ENCODE measurements around the gene TRIOBP. TPM values are rescaled to one million over a fixed set of nuclear protein-coding genes. Genes with fewer than 3 reads are reported as not detected.

TRIOBP gene
- total and polyA plus RNA-seq, 2 of the 13 experiments (the other 11 are each of a cell fraction or from before 2014, with no cell fraction given), result 6.1 to 15.4 TPM

DNA sequence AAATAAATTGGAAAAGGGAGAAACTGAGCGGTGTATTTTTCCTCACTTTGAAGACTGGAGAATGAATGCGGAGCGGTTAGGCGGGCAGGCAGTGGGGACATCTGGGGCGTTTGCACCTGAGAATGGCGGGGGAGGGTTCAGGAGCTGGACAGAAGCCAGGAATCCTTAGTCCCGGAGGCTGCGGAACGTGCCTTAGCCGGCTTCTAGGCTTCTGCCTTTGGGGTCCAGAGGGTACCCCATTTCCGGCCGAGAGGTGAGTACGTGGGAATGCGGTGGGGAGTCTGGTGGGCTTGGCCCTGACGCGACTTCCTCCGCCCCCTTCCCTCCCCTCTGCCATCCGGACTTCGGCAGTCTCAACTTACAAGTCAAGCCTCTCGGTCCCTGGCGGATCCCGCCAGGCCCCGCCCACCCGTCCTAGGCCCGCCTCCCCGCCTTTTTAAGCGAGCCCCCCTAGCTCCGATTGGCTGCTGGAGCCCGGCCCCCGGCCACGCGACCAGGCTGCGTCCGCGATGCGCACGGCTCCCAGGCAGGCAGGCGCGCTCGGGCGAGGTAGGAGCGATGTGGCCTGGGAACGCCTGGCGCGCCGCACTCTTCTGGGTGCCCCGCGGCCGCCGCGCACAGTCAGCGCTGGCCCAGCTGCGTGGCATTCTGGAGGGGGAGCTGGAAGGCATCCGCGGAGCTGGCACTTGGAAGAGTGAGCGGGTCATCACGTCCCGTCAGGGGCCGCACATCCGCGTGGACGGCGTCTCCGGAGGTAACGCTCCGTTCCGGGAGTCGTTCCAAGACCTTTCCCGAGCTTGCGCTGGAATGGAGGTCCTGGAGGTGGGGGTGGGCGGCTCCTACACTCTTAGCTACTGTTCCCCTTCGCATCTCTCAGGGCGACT is 110.8 kb downstream of the TRIOBP start, which contains the start of gene GCAT:
Gene GCAT, plus strand, starts transcription at position 525 of the 884 bp plus-strand sequence. Its CDS starts 34 bp downstream, at position 559.
- peaks cover 25% of the 10 kb centered on the region for H3K79me2 ChIP-seq (ENCODE audit: insufficient read depth, low read length)
- H3K27me3 ChIP-seq (ENCODE audit: control insufficient read depth in 1 of 2, insufficient read depth in 2 of 2, low read length in 2 of 2), result no peaks in the 10 kb centered on the region; a peak in 1 of 5 replicates
- intact Hi-C loops (cut with micrococcal nuclease; ENCODE audit: unreplicated experiment), result loop anchor here (10.0 kb wide), 1 partner anchor 153 kb away; the partner anchor contains the start of gene PDXP
- no TSS peak for BruUV-seq (replicated peaks)
- H3K4me3 ChIP-seq (replicated peaks in 1 of 3; ENCODE audit: insufficient read depth in 1 of 3, low read depth in 2 of 3, low read length in 3 of 3), result peak within 1 kb of the TSS; percentile 78 to 95 (median 93)
- no peaks in the 10 kb centered on the region for H3K36me3 ChIP-seq (replicated peaks in 1 of 2; ENCODE audit: control insufficient read depth in 1 of 2, insufficient read depth in 2 of 2, low read length in 2 of 2)
- peak within 1 kb of the TSS; percentile 97 for H3K4me2 ChIP-seq (ENCODE audit: low read depth, low read length)
- in situ Hi-C loops (cut with HindIII; ENCODE audit: extremely low pct_ligation_motif_present, low pct_unique_long_range_greater_than_20kb), result no loop called here
- POLR2A ChIA-PET, result interaction anchor here (0.6 to 8.6 kb wide), 32 partner anchors 10 to 940 kb away, joined by 3 to 127 read pairs (median 6); partner anchors contain the start of genes ANKRD54, BAIAP2L2, C22orf23 and GALR3
- WGBS (ENCODE audit: low lambda C conversion rate), result 2% methylated on average over 22 of the region's 73 CpGs
- ATAC-seq (peak; percentile 79), DNase-seq (ENCODE audit: low spot score) (peak; percentile 91), FAIRE-seq (peak; percentile 64)
- H3K9me3 ChIP-seq (ENCODE audit: low read length), result no peaks in the 10 kb centered on the region
- H4K20me1 ChIP-seq (ENCODE audit: insufficient read depth, low read length), result peaks cover 42% of the 10 kb centered on the region; the same call in 1 of the 2 replicates
- H2AFZ ChIP-seq (ENCODE audit: low read length), result no peak within 1 kb of the TSS
- H3K4me1 ChIP-seq (ENCODE audit: insufficient read depth, low read length), result peaks cover 33% of the 10 kb centered on the region
- CTCF ChIA-PET (ENCODE audit: low intra/inter-chr PET ratio, low total read pairs), result no interaction called here
- peak within 1 kb of the TSS; percentile 88 for H3K9ac ChIP-seq (ENCODE audit: insufficient read depth, low read depth, low read length)
- peak within 1 kb of the TSS; percentile 77 for H3K27ac ChIP-seq (ENCODE audit: extremely low read length, insufficient read depth, low read length)
- TF ChIP-seq ZNF501 (CRISPR knock-in tag; IDR thresholded peaks at IDR 0.05) (peak; percentile 39; the same call in 1 of the 2 replicates), NFATC3 (CRISPR knock-in tag; IDR thresholded peaks at IDR 0.05) (no peak), RBM39 (IDR thresholded peaks at IDR 0.05; ENCODE audit: low read depth, low read length, poor library complexity, severe bottlenecking) (peak; percentile 65), GABPB1 (CRISPR knock-in tag; IDR thresholded peaks at IDR 0.05) (peak; percentile 83), CREM (IDR thresholded peaks at IDR 0.05) (peak; percentile 42; the same call in 1 of the 2 replicates), CREM (CRISPR knock-in tag; IDR thresholded peaks at IDR 0.05) (no peak), ZNF274 (CRISPR knock-in tag; IDR thresholded peaks at IDR 0.05) (no peak), ZNF446 (CRISPR knock-in tag; IDR thresholded peaks at IDR 0.05) (peak; percentile 17; the same call in 1 of the 2 replicates), ZNF761 (CRISPR knock-in tag; conservative IDR thresholded peaks at IDR 0.05) (0 out of 2 replicates have a peak, but pooled peaks have one; percentile 33), ZNF749 (CRISPR knock-in tag; IDR thresholded peaks at IDR 0.05; ENCODE audit: borderline replicate concordance) (0 out of 2 replicates have a peak, but pooled peaks have one; percentile 18), MBNL3 (CRISPR knock-in tag; conservative IDR thresholded peaks at IDR 0.05) (no peak), DPF2 (CRISPR knock-in tag; IDR thresholded peaks at IDR 0.05; ENCODE audit: borderline replicate concordance, low read depth) (no peak), DNMT1 (CRISPR knock-in tag; IDR thresholded peaks at IDR 0.05) (peak; percentile 47; the same call in 1 of the 2 replicates), ZSCAN20 (CRISPR knock-in tag; IDR thresholded peaks at IDR 0.05; ENCODE audit: borderline replicate concordance) (no peak), KAT7 (CRISPR knock-in tag; IDR thresholded peaks at IDR 0.05; ENCODE audit: borderline replicate concordance) (peak; percentile 67; the same call in 1 of the 2 replicates), ZNF782 (CRISPR knock-in tag; IDR thresholded peaks at IDR 0.05; ENCODE audit: borderline replicate concordance) (peak; percentile 85)
- TF ChIP-seq, protein P1, sequence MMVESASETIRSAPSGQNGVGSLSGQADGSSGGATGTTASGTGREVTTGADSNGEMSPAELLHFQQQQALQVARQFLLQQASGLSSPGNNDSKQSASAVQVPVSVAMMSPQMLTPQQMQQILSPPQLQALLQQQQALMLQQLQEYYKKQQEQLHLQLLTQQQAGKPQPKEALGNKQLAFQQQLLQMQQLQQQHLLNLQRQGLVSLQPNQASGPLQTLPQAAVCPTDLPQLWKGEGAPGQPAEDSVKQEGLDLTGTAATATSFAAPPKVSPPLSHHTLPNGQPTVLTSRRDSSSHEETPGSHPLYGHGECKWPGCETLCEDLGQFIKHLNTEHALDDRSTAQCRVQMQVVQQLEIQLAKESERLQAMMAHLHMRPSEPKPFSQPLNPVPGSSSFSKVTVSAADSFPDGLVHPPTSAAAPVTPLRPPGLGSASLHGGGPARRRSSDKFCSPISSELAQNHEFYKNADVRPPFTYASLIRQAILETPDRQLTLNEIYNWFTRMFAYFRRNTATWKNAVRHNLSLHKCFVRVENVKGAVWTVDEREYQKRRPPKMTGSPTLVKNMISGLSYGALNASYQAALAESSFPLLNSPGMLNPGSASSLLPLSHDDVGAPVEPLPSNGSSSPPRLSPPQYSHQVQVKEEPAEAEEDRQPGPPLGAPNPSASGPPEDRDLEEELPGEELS (CRISPR knock-in tag; IDR thresholded peaks at IDR 0.05), result peak; percentile 70
- TF ChIP-seq, protein P2, sequence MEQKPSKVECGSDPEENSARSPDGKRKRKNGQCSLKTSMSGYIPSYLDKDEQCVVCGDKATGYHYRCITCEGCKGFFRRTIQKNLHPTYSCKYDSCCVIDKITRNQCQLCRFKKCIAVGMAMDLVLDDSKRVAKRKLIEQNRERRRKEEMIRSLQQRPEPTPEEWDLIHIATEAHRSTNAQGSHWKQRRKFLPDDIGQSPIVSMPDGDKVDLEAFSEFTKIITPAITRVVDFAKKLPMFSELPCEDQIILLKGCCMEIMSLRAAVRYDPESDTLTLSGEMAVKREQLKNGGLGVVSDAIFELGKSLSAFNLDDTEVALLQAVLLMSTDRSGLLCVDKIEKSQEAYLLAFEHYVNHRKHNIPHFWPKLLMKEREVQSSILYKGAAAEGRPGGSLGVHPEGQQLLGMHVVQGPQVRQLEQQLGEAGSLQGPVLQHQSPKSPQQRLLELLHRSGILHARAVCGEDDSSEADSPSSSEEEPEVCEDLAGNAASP (CRISPR knock-in tag; IDR thresholded peaks at IDR 0.05; ENCODE audit: borderline replicate concordance), result no peak
- TF ChIP-seq, protein P3, sequence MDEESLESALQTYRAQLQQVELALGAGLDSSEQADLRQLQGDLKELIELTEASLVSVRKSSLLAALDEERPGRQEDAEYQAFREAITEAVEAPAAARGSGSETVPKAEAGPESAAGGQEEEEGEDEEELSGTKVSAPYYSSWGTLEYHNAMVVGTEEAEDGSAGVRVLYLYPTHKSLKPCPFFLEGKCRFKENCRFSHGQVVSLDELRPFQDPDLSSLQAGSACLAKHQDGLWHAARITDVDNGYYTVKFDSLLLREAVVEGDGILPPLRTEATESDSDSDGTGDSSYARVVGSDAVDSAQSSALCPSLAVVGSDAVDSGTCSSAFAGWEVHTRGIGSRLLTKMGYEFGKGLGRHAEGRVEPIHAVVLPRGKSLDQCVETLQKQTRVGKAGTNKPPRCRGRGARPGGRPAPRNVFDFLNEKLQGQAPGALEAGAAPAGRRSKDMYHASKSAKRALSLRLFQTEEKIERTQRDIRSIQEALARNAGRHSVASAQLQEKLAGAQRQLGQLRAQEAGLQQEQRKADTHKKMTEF (CRISPR knock-in tag; IDR thresholded peaks at IDR 0.05), result peak; percentile 89
